Stimulated activated CD8-positive, alpha-beta memory T cell treated with anti-CD3 and anti-CD28 coated beads, Interleukin-4, amount 100 ng/mL, for 48 hours (primary cell): ENCODE results near the gene TMEM81.

Experiments
- DNase-seq: peaks from one replicate; pipeline ENCODE4 v3.0.0-alpha.2; 2020

TMEM81 gene

DNA sequence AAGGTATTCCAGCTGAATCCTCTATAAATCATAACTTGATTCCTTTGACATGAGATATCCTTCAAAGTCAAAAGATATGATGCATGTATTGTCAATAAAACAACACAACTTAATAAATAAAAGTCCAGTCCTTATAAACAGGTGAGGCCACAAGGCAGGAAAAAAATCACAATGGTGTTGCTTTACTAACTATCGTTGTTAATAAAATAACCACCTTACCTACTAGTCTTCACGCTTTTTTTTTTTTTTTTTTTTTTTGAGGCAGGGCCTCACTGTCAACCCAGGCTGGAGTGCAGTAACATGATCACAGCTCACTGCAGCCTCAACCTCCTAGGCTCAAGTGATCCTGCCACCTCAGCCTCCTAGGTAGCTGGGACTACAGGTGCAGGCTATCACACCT lies at the start of gene TMEM81:
TMEM81 (minus strand) TSS at position 101 of the 400 bp plus-strand sequence. CDS start 140 bp downstream, outside the sequence.
- DNase-seq = no peak

- no peak for DNase-seq
These were observed 49.0 kb upstream of the TMEM81 start for GRCh38 chr1:205133287-205133686.

GRCh38 chr1:205129447-205130029 lies 45.3 kb upstream of the TMEM81 start:
- DNase-seq = no peak

DNA sequence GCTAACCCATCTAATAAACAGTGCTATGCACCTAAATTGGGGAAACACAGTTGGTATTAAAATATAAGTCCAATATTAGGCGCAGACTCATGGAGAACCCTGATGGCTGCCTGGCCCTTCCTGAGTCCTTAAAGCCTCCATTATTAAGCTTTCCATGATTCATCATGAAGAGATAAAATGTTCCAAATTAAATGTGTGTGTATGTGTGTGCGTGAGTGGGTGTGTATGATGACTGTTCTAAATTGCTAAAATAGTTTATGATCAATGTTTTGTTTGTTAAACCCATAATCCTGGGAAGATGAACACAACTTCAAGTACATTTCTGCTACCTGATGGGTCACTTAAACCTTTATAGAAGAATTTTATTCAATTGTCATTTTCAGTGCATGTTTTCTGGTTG lies 43.8 kb upstream of the TMEM81 start:
- DNase-seq = no peak

DNA sequence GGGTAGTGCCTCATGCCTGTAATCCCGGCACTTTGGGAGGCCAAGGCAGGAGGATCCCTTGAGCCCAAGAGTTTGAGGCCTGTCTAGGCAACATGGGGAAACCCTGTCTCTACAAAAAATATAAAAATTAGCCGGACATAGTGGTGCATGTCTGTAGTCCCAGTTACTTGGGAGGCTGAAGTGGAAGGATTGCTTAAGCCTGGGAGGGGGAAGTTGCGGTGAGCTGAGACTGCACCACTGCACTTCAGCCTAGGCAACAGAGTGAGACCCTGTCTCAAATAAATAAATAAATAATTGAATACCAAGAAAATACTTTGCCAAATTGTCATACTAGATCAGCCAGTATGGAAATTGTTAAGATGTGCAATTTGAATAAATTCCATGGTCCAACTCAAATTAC lies 43.4 kb upstream of the TMEM81 start:
- no peak for DNase-seq

DNA sequence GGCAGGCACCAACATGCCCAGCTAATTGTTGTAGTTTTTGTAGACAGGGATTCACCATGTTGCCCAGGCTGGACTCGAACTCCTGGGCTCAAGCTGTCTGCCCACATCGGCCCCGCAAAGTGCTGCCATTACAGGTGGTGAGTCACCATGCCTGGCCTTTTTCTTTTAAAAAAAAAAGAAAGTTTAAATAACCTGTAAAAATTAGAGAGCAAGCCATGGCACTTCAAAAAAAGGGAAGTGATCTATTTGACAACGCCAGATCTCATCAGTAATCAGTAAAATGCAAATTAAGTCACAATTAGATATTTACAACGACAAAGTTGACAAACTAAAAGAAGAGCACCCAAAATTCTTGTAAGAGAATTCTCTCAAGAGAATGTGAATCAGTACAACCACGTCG lies 40.5 kb upstream of the TMEM81 start:
- no peak for DNase-seq

- no peak for DNase-seq
These were observed 38.2 kb upstream of the TMEM81 start for GRCh38 chr1:205122489-205122882.

DNA sequence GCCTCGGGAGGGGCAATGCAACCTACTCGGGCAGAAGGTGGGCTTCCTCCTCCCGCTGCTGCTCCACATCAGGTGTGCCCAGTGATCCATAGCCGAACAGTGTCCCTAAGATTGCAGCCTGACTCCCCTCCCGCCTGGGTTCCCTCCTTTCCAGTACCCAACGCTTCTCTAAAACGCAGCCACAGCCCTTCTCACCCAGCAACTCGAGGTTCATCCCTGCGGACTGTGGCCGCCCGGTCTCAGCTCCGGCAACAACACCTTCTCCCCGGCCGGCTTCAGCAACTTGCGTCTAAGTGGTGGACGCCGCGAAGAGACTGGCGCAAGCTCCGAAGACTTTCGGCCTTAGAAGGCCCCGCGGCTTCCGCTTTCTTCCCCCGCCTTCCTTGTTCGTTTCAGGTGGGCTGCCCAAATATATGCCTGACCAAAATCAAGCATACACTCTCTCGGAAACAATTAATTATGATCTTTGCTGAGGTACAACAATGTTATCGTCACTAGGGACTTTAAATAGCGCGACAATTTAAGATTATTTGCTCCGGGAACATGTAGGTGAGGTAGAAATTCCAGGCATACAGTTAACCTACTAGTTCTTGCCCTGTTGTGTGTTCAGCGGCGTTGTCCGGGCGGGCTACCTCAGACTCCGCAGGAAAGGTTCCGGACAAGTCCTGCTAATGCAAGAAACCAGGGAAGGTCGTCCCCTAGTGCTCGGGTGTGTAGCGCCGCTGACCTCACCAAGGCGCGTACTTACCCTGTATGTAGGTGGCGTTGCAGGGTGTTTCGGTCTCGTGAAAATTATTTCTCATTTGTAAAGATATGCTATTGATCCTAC lies 37.6 kb upstream of the TMEM81 start, which contains the start of gene RBBP5:
RBBP5 (minus strand) TSS at position 319 of the 829 bp plus-strand sequence; CDS start at position 214, 105 bp downstream.
- DNase-seq = peak; percentile 96

DNA sequence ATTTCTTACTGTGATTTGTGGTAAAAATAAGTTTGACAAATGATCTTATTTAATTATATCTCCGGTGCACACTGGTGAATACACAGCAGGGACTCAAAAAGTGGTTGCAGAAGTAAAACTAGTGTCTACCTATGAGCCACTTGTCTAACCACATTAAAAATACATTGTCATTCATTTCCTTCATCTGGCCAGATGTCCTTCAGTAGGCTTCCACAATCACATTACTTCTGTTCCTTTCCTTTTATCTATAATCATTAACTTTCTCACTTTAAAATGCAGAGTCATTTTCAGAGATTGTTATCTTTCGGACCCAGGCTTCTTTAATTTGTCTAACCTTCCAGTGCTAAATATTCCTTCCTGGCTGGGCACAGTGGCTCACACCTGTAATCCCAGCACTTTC lies 34.5 kb upstream of the TMEM81 start:
- no peak for DNase-seq

- no peak for DNase-seq
These were observed 27.1 kb upstream of the TMEM81 start for GRCh38 chr1:205111354-205111753.

DNA sequence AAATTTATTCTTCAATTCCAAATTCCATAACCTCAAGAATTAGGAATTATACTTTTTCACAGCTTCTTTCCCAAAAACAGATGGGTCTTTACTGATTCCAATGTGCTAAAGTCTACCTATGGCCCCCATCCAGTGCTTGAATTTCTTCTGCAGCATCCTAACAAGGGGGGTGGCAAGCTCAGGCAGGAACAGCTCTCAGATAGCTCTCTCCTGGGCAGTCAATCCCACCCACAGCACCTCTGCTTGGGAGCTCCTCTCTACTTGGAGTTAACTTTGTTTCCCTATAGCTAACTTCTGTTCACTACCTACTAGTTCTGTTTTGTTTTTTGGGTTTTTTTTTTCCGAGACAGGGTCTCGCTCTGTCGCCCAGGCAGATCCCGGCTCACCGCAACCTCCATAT lies 25.5 kb upstream of the TMEM81 start:
- no peak for DNase-seq

DNA sequence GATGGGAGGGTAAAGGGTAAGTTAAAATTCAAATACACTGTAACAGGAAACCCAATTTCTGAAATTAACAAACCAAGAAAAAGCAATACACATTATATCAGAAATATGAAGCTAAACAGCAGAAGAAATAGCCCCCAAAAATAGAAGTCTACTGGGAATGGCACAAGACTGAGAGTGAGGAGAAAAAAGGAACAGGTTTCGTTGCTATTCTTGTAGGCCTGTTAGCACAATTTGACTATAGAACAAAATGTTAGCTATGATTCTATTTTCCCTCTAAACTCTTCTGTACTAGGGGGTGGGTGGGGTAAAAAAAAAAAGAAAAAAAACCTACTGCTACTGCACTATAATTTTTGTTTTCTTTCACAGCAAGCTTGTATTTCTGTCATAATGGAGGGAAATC lies 25.0 kb upstream of the TMEM81 start:
- no peak for DNase-seq

DNA sequence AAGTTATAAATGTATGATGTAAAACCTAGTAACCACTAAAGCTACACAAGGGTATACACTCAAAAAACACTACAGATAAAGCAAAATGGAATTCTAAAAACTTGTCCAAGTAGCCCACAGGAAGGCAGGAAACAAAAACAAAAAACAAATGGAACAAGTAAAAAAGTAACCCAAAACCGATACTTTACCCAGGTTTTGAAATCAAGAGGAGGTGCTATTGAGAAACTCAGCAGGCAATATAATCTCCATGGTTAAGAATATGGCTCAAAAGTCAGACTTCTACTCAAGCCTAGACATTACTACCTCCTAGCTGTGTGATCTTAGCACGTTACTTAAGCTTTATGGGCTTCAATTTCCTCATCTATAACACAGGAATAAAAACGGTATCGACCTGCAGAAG lies 24.2 kb upstream of the TMEM81 start:
- no peak for DNase-seq

- no peak for DNase-seq
These were observed 23.1 kb upstream of the TMEM81 start for GRCh38 chr1:205107327-205107726.

- DNase-seq = no peak
These were observed 18.1 kb upstream of the TMEM81 start for GRCh38 chr1:205102404-205102803.

GRCh38 chr1:205098242-205098641 lies 14.0 kb upstream of the TMEM81 start:
- no peak for DNase-seq

GRCh38 chr1:205095422-205095821 lies 11.2 kb upstream of the TMEM81 start:
- DNase-seq = no peak

DNA sequence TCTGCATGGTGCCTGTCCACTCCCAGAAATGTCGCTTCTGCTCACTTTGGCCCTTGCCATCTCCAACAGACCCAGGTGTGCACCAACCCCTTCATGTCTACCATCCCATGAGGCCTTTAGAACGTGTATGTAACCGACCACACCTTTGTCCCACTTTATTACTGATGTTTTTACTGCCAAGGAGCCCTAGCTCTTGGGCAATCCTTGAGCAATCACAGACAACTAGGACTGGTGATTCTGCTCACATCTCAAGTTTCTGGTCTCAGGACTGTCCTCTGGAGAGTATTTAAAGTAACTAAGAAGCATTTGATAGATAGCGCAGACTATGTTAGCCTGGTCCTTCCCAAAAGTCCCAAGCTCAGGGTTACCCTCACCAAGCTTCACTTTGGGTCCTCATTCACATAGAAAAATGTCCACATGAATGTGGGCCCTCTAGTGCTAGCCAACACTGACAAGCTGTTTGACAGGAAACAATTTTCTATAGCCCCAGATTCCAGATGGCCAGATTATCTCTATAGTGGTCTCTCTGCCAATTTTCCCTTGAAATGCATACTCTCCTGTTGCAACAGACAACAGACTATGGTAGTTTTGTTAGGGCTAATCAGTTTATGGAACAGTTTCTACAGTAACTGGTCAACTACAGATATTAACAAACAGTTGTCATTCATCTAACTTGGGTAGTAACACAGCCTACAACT lies 6.9 kb upstream of the TMEM81 start:
- no peak for DNase-seq

GRCh38 chr1:205088341-205088740 lies 4.1 kb upstream of the TMEM81 start:
- DNase-seq = no peak

DNA sequence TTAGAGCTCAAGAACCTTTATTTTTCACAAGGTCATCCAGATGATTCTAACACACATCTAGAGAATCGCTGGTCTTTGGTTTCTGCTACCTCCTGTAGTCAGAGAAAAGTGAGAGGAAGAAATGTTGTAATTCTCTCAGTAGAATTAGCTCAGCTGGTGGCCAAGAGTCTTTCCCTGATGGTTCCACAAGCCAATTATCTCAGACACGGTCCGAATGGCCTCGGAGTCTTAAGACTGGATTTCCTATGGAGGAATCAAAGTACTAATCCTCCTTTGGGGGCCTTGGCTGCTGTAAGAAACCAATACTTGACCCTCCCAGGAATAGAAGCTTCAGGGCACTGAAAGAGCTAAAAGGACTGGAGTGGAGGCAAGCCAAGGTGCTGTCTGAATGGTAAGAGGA lies 1.8 kb downstream of the TMEM81 start:
- DNase-seq = no peak

GRCh38 chr1:205077934-205078311 lies 6.3 kb downstream of the TMEM81 start:
- DNase-seq = peak; percentile 1

GRCh38 chr1:205077158-205077933 lies 6.9 kb downstream of the TMEM81 start:
- DNase-seq = peak; percentile 14

DNA sequence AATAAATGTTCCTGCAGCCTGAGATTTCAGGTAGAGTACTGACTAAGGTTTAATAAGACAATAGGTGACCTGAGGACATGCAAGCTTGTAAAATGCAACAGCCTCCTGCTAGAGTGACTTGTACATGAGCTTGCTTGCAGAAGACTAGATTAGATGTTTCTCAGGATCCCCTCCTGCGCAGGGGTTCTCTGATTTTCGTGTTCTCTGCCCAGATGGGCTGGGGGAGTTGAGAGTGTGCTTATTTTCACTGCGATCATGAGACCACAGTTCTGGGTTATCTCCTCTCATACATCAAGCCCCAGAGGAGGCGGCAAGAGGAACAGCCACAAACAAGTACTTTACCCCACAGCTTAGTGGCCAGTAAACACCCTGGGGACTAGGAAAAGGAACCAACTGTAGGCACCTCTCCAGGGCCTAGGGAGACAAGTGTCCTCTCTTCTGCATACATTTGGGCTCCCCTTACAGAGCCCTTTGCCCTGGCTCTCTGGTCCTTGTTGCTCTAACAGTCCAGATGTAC lies 8.0 kb downstream of the TMEM81 start:
- peak; percentile 10 for DNase-seq
